H1 (cell line): ENCODE measurements around the gene CHD1. TPM values are rescaled to one million over a fixed set of nuclear protein-coding genes. Genes with fewer than 3 reads are reported as not detected.

Experiments
- CREB1 ChIP-seq: IDR thresholded peaks from 2 replicates; pipeline ENCODE4 v1.6.1; 2012; ENCODE audit warnings: inconsistent platforms
- MAX ChIP-seq: IDR thresholded peaks from 2 replicates; pipeline ENCODE4 v1.6.1; 2012; ENCODE audit warnings: inconsistent platforms
- RAD21 ChIP-seq, 2 experiments: IDR thresholded peaks in 1 of 2; conservative IDR thresholded peaks in 1 of 2; 2 replicates each; pipeline ENCODE4 v1.6.1; 2011; ENCODE audit warnings: low read depth in 2 of 2, low read length in 2 of 2, improper control_type of control experiment in 1 of 2, inconsistent platforms in 1 of 2, mild to moderate bottlenecking in 1 of 2, moderate library complexity in 1 of 2
- SIRT6 ChIP-seq: IDR thresholded peaks from one replicate; pipeline ENCODE4 v1.7.1; 2012; ENCODE audit warnings: low read length, inconsistent platforms
- polyA plus RNA-seq, 7 experiments: library from polyadenylated mRNA; depleted of rRNA in 3 of 7; stranded (reverse) in 5 of 7; unstranded in 2 of 7; fragments of >200 nt in 5 of 7; fragments of 200-250 nt in 2 of 7; gene quantifications; 1 replicate in 5 of 7; 2 replicates in 1 of 7; 4 replicates in 1 of 7; pipeline versions ENCODE4 v1.2.1 to v1.2.3, GENCODE V29; 2011 to 2013; ENCODE audit warnings: missing spikeins in 2 of 7, mixed read lengths in 2 of 7
- total RNA-seq: library from RNA; stranded (reverse); fragmentation: NEBNext Ultra II Directional; extraction: Animal tissue kit (Norgen Biotek cat#: 25700); gene quantifications from 2 replicates; pipeline ENCODE4 v1.2.1, GENCODE V29; 2021

The CHD1 gene
- total and polyA plus RNA-seq, 2 of the 8 experiments (the other 6 are each of a cell fraction or from before 2014, with no cell fraction given), result 15.6 to 53.0 TPM

GRCh38 chr5:98935206-98935605 is 6.4 kb upstream of the CHD1 start (continued):
- no peak for TF ChIP-seq RAD21 (IDR thresholded peaks at IDR 0.05 in 1 of 2, conservative IDR thresholded peaks at IDR 0.05 in 1 of 2; ENCODE audit: low read depth in 2 of 2, low read length in 2 of 2)
- TF ChIP-seq SIRT6, result no peak
- TF ChIP-seq MAX, result no peak
- TF ChIP-seq CREB1, result no peak
- TF ChIP-seq, all 59 proteins: peak for 0
